Measurements from ENCODE around the gene FBXW7. TPM values are rescaled to one million over a fixed set of nuclear protein-coding genes. Genes with fewer than 3 reads are reported as not detected.

Gene FBXW7
- total RNA-seq, 1 experiment from 2014 or later = 27.1 TPM

- Histone ChIP-seq H4K5ac (ENCODE audit: insufficient read length, low read depth, low read length) (no peak overlapping the region), H2BK120ac (ENCODE audit: low read depth, low read length, poor library complexity, severe bottlenecking) (no peak overlapping the region), H2AK5ac (ENCODE audit: insufficient read length, low read length) (no peak overlapping the region), H3K14ac (ENCODE audit: insufficient read depth, low read length) (no peak overlapping the region; the same call in 1 of the 2 replicates), H2BK20ac (ENCODE audit: low read depth, low read length, poor library complexity, severe bottlenecking) (no peak overlapping the region), H3K9me3 (ENCODE audit: control insufficient read depth, low read depth, low read length) (no peaks in the 10 kb centered on the region), H3K18ac (ENCODE audit: insufficient read length, low read depth, low read length) (no peak overlapping the region), H3K27me3 (ENCODE audit: insufficient read depth, low read length) (no peaks in the 10 kb centered on the region), H3K23ac (ENCODE audit: insufficient read length, low read depth, low read length) (no peak overlapping the region), H3K4me1 (ENCODE audit: insufficient read depth, low read length) (no peaks in the 10 kb centered on the region), H2AFZ (ENCODE audit: low read length) (no peak overlapping the region), H3K79me2 (ENCODE audit: insufficient read depth, low read length) (peaks cover 13% of the 10 kb centered on the region; the same call in 1 of the 2 replicates), H3K27ac (ENCODE audit: insufficient read length, low read depth, low read length) (no peak overlapping the region), H3T11ph (ENCODE audit: low read length) (no peak overlapping the region), H2BK12ac (ENCODE audit: insufficient read length, low read depth, low read length) (no peak overlapping the region), H3K4me2 (ENCODE audit: insufficient read depth, insufficient read length, low read length) (peak overlapping the region; percentile 91), H4K20me1 (ENCODE audit: control insufficient read depth, insufficient read depth, insufficient read length) (no peaks in the 10 kb centered on the region), H4K91ac (ENCODE audit: insufficient read length, low read depth, low read length) (no peak overlapping the region), H3K79me1 (ENCODE audit: insufficient read depth, low read depth, low read length, poor library complexity, severe bottlenecking) (peaks cover 4% of the 10 kb centered on the region), H3K4ac (ENCODE audit: low read depth, low read length) (no peak overlapping the region), H3K56ac (ENCODE audit: insufficient read length, low read depth, low read length) (no peak overlapping the region), H4K8ac (replicated peaks; ENCODE audit: insufficient read length, low read depth, low read length) (no peak overlapping the region), H3K23me2 (ENCODE audit: insufficient read length, low read depth, low read length, poor library complexity, severe bottlenecking) (peaks cover 13% of the 10 kb centered on the region), H2BK15ac (ENCODE audit: low read depth, low read length) (no peak overlapping the region), H3K9ac (ENCODE audit: extremely low read depth, insufficient read length, low read length) (peak overlapping the region; percentile 30), H2BK5ac (ENCODE audit: insufficient read length, low read length) (no peak overlapping the region)
- Mint-ChIP-seq H3K36me3 (ENCODE audit: insufficient read depth in 1 of 3, low read depth in 3 of 3) (peaks cover 9 to 13% (median 12%) of the 10 kb centered on the region in 3 experiments), H3K9me3 (peaks cover 0 to 2% of the 10 kb centered on the region in 2 experiments; a peak in 4 of 5 replicates), H3K4me3 (peak overlapping the region; percentile 95 to 98), H3K4me1 (peaks cover 30 to 32% of the 10 kb centered on the region in 2 experiments), H3K27ac (peak overlapping the region in 2 of 3 experiments; percentile 6 to 44; a peak in 1 of 7 replicates), H3K27me3 (ENCODE audit: low read depth) (no peaks in the 10 kb centered on the region)
- peak; percentile 35 for DNase-seq
- no CpG with 5 or more reads among the region's 45 CpGs for WGBS (ENCODE audit: extremely low coverage, insufficient read length, low lambda C conversion rate)
- no peak for TF ChIP-seq CTCF (conservative IDR thresholded peaks at IDR 0.05)
Observed at GRCh38 chr4:152534541-152535359, 1.1 kb downstream of the FBXW7 start.
